MM.1S (cell line): ENCODE results near the gene PHACTR1.

ENCODE experiments used
- DNase-seq: peaks from one replicate; pipeline ENCODE4 v3.0.0-alpha.2; 2015
- H2AFZ ChIP-seq: fragments of 300-600 bp; sonication (generic); 2 replicates; pipeline ENCODE4 v1.6.0; 2016; ENCODE audit warnings: antibody characterized with exemption, low read length
- H3F3A ChIP-seq: fragments of 300-600 bp; sonication (generic); 2 replicates; pipeline ENCODE4 v1.6.1; 2016; ENCODE audit warnings: mild to moderate bottlenecking, antibody characterized with exemption, low read length, moderate library complexity, mixed read lengths; ENCODE audit not compliant: insufficient read depth
- H3K27ac ChIP-seq: fragments of 300-600 bp; sonication (generic); 2 replicates; pipeline ENCODE4 v1.5.1; 2016; ENCODE audit warnings: mild to moderate bottlenecking, low read length
- H3K27me3 ChIP-seq: fragments of 300-600 bp; sonication (generic); replicated peaks from 2 replicates; pipeline ENCODE4 v1.6.0; 2016; ENCODE audit warnings: low read length; ENCODE audit not compliant: insufficient read depth
- H3K36me3 ChIP-seq: fragments of 300-600 bp; sonication (generic); replicated peaks from 2 replicates; pipeline ENCODE4 v1.6.1; 2016; ENCODE audit warnings: mild to moderate bottlenecking, low read length, mixed read lengths; ENCODE audit not compliant: insufficient read depth
- H3K4me1 ChIP-seq: fragments of 300-600 bp; sonication (generic); 2 replicates; pipeline ENCODE4 v1.6.1; 2016; ENCODE audit warnings: low read length, mixed read lengths
- H3K4me2 ChIP-seq: fragments of 300-600 bp; sonication (generic); 2 replicates; pipeline ENCODE4 v1.6.0; 2016; ENCODE audit warnings: low read depth, low read length
- H3K4me3 ChIP-seq: fragments of 300-600 bp; sonication (generic); 2 replicates; pipeline ENCODE4 v1.5.1; 2016; ENCODE audit warnings: low read length, mixed read lengths
- H3K79me2 ChIP-seq: fragments of 300-600 bp; sonication (generic); 2 replicates; pipeline ENCODE4 v1.6.1; 2016; ENCODE audit warnings: mixed run types, low read length, mixed read lengths
- H3K9ac ChIP-seq: fragments of 300-600 bp; sonication (generic); 2 replicates; pipeline ENCODE4 v1.6.1; 2016; ENCODE audit warnings: low read length, mixed read lengths
- H3K9me2 ChIP-seq: fragments of 300-600 bp; sonication (generic); replicated peaks from 2 replicates; pipeline ENCODE4 v1.6.1; 2016; ENCODE audit warnings: mild to moderate bottlenecking, low read length, mixed read lengths; ENCODE audit not compliant: insufficient read depth
- H3K9me3 ChIP-seq: fragments of 300-600 bp; sonication (generic); replicated peaks from 2 replicates; pipeline ENCODE4 v1.6.1; 2016; ENCODE audit warnings: mild to moderate bottlenecking, low read length, mixed read lengths; ENCODE audit not compliant: insufficient read depth
- H4K20me1 ChIP-seq: fragments of 300-600 bp; sonication (generic); 2 replicates; pipeline ENCODE4 v1.6.1; 2016; ENCODE audit warnings: mild to moderate bottlenecking, low read length, moderate library complexity, mixed read lengths; ENCODE audit not compliant: insufficient read depth
- EZH2 ChIP-seq: fragments of 300-600 bp; sonication (generic); optimal IDR thresholded peaks from 2 replicates; pipeline ENCODE3; 2017; ENCODE audit warnings: low read depth, mild to moderate bottlenecking, antibody characterized with exemption, low read length, mixed read lengths
- EZH2phosphoT487 ChIP-seq: fragments of 300-600 bp; sonication (generic); IDR thresholded peaks from 2 replicates; pipeline ENCODE4 v1.6.1; 2018; ENCODE audit warnings: antibody characterized with exemption, low read length
- TF ChIP-seq, protein P1 (sequence below): fragments of 300-600 bp; sonication (generic); IDR thresholded peaks from 2 replicates; pipeline ENCODE4 v1.5.1; 2016; ENCODE audit warnings: antibody characterized with exemption, low read length, mixed read lengths

Gene PHACTR1

GRCh38 chr6:13164291-13164690 lies 447.7 kb downstream of the PHACTR1 start:
- H3K9ac ChIP-seq: no peak overlapping the region
- no peaks in the 10 kb centered on the region for H3K4me1 ChIP-seq
- H3K9me2 ChIP-seq: no peaks in the 10 kb centered on the region
- H2AFZ ChIP-seq: no peak overlapping the region
- no peaks in the 10 kb centered on the region for H3K27me3 ChIP-seq
- H3K4me3 ChIP-seq: no peak overlapping the region
- no peaks in the 10 kb centered on the region for H4K20me1 ChIP-seq
- no peak for TF ChIP-seq EZH2phosphoT487
- no peak for DNase-seq
- no peaks in the 10 kb centered on the region for H3K36me3 ChIP-seq
- no peaks in the 10 kb centered on the region for H3K79me2 ChIP-seq
- H3K27ac ChIP-seq: no peak overlapping the region
- no peaks in the 10 kb centered on the region for H3F3A ChIP-seq
- no peak overlapping the region for H3K4me2 ChIP-seq
- H3K9me3 ChIP-seq: no peaks in the 10 kb centered on the region

- Histone ChIP-seq H3K9ac (no peak overlapping the region), H3K27ac (no peak overlapping the region), H3F3A (no peaks in the 10 kb centered on the region), H2AFZ (no peak overlapping the region), H3K79me2 (no peaks in the 10 kb centered on the region), H3K4me2 (0 out of 2 replicates have a peak overlapping the region, but pooled peaks have one; percentile 17), H3K4me1 (no peaks in the 10 kb centered on the region), H3K4me3 (no peak overlapping the region), H4K20me1 (no peaks in the 10 kb centered on the region), H3K36me3 (no peaks in the 10 kb centered on the region), H3K9me2 (no peaks in the 10 kb centered on the region), H3K9me3 (no peaks in the 10 kb centered on the region), H3K27me3 (no peaks in the 10 kb centered on the region)
- TF ChIP-seq EZH2phosphoT487 (no peak), EZH2 (no peak)
- TF ChIP-seq, protein P1, sequence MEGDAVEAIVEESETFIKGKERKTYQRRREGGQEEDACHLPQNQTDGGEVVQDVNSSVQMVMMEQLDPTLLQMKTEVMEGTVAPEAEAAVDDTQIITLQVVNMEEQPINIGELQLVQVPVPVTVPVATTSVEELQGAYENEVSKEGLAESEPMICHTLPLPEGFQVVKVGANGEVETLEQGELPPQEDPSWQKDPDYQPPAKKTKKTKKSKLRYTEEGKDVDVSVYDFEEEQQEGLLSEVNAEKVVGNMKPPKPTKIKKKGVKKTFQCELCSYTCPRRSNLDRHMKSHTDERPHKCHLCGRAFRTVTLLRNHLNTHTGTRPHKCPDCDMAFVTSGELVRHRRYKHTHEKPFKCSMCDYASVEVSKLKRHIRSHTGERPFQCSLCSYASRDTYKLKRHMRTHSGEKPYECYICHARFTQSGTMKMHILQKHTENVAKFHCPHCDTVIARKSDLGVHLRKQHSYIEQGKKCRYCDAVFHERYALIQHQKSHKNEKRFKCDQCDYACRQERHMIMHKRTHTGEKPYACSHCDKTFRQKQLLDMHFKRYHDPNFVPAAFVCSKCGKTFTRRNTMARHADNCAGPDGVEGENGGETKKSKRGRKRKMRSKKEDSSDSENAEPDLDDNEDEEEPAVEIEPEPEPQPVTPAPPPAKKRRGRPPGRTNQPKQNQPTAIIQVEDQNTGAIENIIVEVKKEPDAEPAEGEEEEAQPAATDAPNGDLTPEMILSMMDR: no peak
- no peak for DNase-seq
Measured at GRCh38 chr6:13165502-13166172, 449.1 kb downstream of the PHACTR1 start.

DNA sequence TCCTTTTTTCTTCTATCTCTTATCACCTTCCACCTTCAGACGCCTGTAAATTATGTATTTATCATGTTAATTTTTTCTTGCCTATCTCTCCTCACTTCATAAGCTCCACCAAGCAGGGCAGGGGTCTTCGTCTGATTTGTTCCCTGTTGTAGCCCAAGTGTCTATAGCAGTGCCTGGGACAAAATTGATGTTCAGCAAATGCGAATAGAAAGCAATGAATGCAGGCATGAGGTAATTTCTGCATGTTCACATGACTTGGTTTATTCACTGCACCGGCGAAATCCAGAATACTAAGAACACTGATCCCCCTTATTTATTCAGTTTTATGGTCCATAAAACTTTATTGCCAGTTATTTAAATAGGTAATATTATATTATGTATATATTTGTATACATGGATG lies 449.7 kb downstream of the PHACTR1 start:
- H3K9ac ChIP-seq: no peak overlapping the region
- no peaks in the 10 kb centered on the region for H3K9me3 ChIP-seq
- H3K36me3 ChIP-seq: no peaks in the 10 kb centered on the region
- no peak for TF ChIP-seq EZH2phosphoT487
- no peak for TF ChIP-seq EZH2
- TF ChIP-seq, protein P1: no peak
- no peak overlapping the region for H3K27ac ChIP-seq
- no peaks in the 10 kb centered on the region for H3K79me2 ChIP-seq
- no peak overlapping the region for H3K4me2 ChIP-seq
- H3K4me3 ChIP-seq: no peak overlapping the region
- H4K20me1 ChIP-seq: no peaks in the 10 kb centered on the region
- no peaks in the 10 kb centered on the region for H3K9me2 ChIP-seq
- no peaks in the 10 kb centered on the region for H3F3A ChIP-seq
- no peak for DNase-seq
- H3K27me3 ChIP-seq: no peaks in the 10 kb centered on the region
- no peaks in the 10 kb centered on the region for H3K4me1 ChIP-seq
- no peak overlapping the region for H2AFZ ChIP-seq

GRCh38 chr6:13166916-13167315 lies 450.3 kb downstream of the PHACTR1 start:
- Histone ChIP-seq H3K4me3 (no peak overlapping the region), H3F3A (no peaks in the 10 kb centered on the region), H3K27me3 (no peaks in the 10 kb centered on the region), H3K27ac (no peak overlapping the region), H3K36me3 (no peaks in the 10 kb centered on the region), H3K9ac (no peak overlapping the region), H3K4me1 (no peaks in the 10 kb centered on the region), H3K9me2 (no peaks in the 10 kb centered on the region), H3K79me2 (no peaks in the 10 kb centered on the region), H2AFZ (no peak overlapping the region), H3K4me2 (no peak overlapping the region), H4K20me1 (no peaks in the 10 kb centered on the region), H3K9me3 (no peaks in the 10 kb centered on the region)
- no peak for TF ChIP-seq EZH2phosphoT487
- no peak for TF ChIP-seq EZH2
- TF ChIP-seq, protein P1: no peak
- no peak for DNase-seq
